H9 (cell line): Measurements from ENCODE around the gene CHID1. TPM values are rescaled to one million over a fixed set of nuclear protein-coding genes. Genes with fewer than 3 reads are reported as not detected.

Source experiments
- DNase-seq: peaks from one replicate; pipeline ENCODE4 v3.0.0-alpha.2; 2017
- H2AFZ ChIP-seq: one replicate; pipeline ENCODE4 v1.6.1; 2013; ENCODE audit warnings: mild to moderate bottlenecking, low read length, control low read depth, moderate library complexity
- H2AK5ac ChIP-seq: 2 replicates; pipeline ENCODE4 v1.6.1; 2013; ENCODE audit warnings: low read length, control low read depth, mixed read lengths; ENCODE audit not compliant: insufficient read length
- H2BK120ac ChIP-seq: one replicate; pipeline ENCODE4 v1.6.1; 2013; ENCODE audit warnings: low read depth, mild to moderate bottlenecking, low read length, control low read depth, inconsistent platforms; ENCODE audit not compliant: poor library complexity, severe bottlenecking
- H2BK12ac ChIP-seq: 2 replicates; pipeline ENCODE4 v1.6.1; 2013; ENCODE audit warnings: low read length, control low read depth, mixed read lengths, low read depth; ENCODE audit not compliant: insufficient read length
- H2BK15ac ChIP-seq: 2 replicates; pipeline ENCODE4 v1.6.1; 2013; ENCODE audit warnings: low read depth, low read length, control low read depth
- H2BK20ac ChIP-seq: one replicate; pipeline ENCODE4 v1.6.1; 2013; ENCODE audit warnings: low read depth, mild to moderate bottlenecking, low read length, control low read depth, inconsistent platforms; ENCODE audit not compliant: poor library complexity, severe bottlenecking
- H2BK5ac ChIP-seq: 2 replicates; pipeline ENCODE4 v1.6.1; 2013; ENCODE audit warnings: low read length, control low read depth, mixed read lengths; ENCODE audit not compliant: insufficient read length
- H3K14ac ChIP-seq: 2 replicates; pipeline ENCODE4 v1.6.1; 2013; ENCODE audit warnings: low read length, control low read depth; ENCODE audit not compliant: insufficient read depth
- H3K18ac ChIP-seq: 2 replicates; pipeline ENCODE4 v1.6.1; 2013; ENCODE audit warnings: low read depth, mild to moderate bottlenecking, mixed read lengths, low read length, control low read depth; ENCODE audit not compliant: insufficient read length
- H3K23ac ChIP-seq: 2 replicates; pipeline ENCODE4 v1.6.1; 2013; ENCODE audit warnings: low read length, control low read depth, mixed read lengths, low read depth; ENCODE audit not compliant: insufficient read length
- H3K23me2 ChIP-seq: 2 replicates; pipeline ENCODE4 v1.6.1; 2013; ENCODE audit warnings: low read depth, mild to moderate bottlenecking, mixed read lengths, low read length, control low read depth; ENCODE audit not compliant: insufficient read length, poor library complexity, severe bottlenecking
- H3K27ac ChIP-seq: 2 replicates; pipeline ENCODE4 v1.5.1; 2013; ENCODE audit warnings: low read length, control low read depth, mixed read lengths, low read depth; ENCODE audit not compliant: insufficient read length
- H3K27me3 ChIP-seq: 2 replicates; pipeline ENCODE4 v1.6.1; 2013; ENCODE audit warnings: low read length, control low read depth, inconsistent platforms; ENCODE audit not compliant: insufficient read depth
- H3K4ac ChIP-seq: 2 replicates; pipeline ENCODE4 v1.6.1; 2013; ENCODE audit warnings: low read depth, mild to moderate bottlenecking, control low read depth, inconsistent platforms, low read length, moderate library complexity
- H3K4me1 ChIP-seq: 2 replicates; pipeline ENCODE4 v1.6.1; 2013; ENCODE audit warnings: low read length, control low read depth, inconsistent platforms; ENCODE audit not compliant: insufficient read depth
- H3K4me2 ChIP-seq: 2 replicates; pipeline ENCODE4 v1.6.1; 2013; ENCODE audit warnings: low read length, control low read depth, mixed read lengths; ENCODE audit not compliant: insufficient read length, insufficient read depth
- H3K56ac ChIP-seq: 2 replicates; pipeline ENCODE4 v1.6.1; 2013; ENCODE audit warnings: low read depth, mild to moderate bottlenecking, mixed read lengths, low read length, control low read depth; ENCODE audit not compliant: insufficient read length
- H3K79me1 ChIP-seq: 2 replicates; pipeline ENCODE4 v1.6.1; 2013; ENCODE audit warnings: low read depth, mild to moderate bottlenecking, moderate library complexity, low read length, control low read depth, inconsistent platforms; ENCODE audit not compliant: insufficient read depth, poor library complexity, severe bottlenecking
- H3K79me2 ChIP-seq: 2 replicates; pipeline ENCODE4 v1.6.1; 2013; ENCODE audit warnings: low read length, control low read depth, inconsistent platforms; ENCODE audit not compliant: insufficient read depth
- H3K9ac ChIP-seq: 2 replicates; pipeline ENCODE4 v1.6.1; 2013; ENCODE audit warnings: low read length, control low read depth, mixed read lengths; ENCODE audit not compliant: insufficient read length; ENCODE audit errors: extremely low read depth
- H3K9me3 ChIP-seq: one replicate; pipeline ENCODE4 v1.6.1; 2013; ENCODE audit warnings: low read depth, low read length, inconsistent platforms; ENCODE audit not compliant: control insufficient read depth
- H3T11ph ChIP-seq: one replicate; pipeline ENCODE4 v1.6.1; 2013; ENCODE audit warnings: mild to moderate bottlenecking, low read length, control low read depth, inconsistent platforms
- H4K20me1 ChIP-seq: one replicate; pipeline ENCODE4 v1.6.1; 2013; ENCODE audit not compliant: control insufficient read depth, insufficient read length, insufficient read depth
- H4K5ac ChIP-seq: 2 replicates; pipeline ENCODE4 v1.6.1; 2013; ENCODE audit warnings: low read depth, mild to moderate bottlenecking, mixed read lengths, low read length, control low read depth; ENCODE audit not compliant: insufficient read length
- H4K8ac ChIP-seq: replicated peaks from 2 replicates; pipeline ENCODE4 v1.6.1; 2013; ENCODE audit warnings: low read length, control low read depth, mixed read lengths, low read depth; ENCODE audit not compliant: insufficient read length
- H4K91ac ChIP-seq: 2 replicates; pipeline ENCODE4 v1.6.1; 2013; ENCODE audit warnings: low read depth, mild to moderate bottlenecking, moderate library complexity, mixed read lengths, low read length, control low read depth; ENCODE audit not compliant: insufficient read length
- H3K27ac Mint-ChIP-seq, 3 experiments: 2 replicates in 2 of 3; 3 replicates in 1 of 3; pipeline ENCODE4 v1.8.0; 2020 to 2021; ENCODE audit warnings: mixed read lengths in 3 of 3, mild to moderate bottlenecking in 1 of 3, moderate library complexity in 1 of 3
- H3K27me3 Mint-ChIP-seq: 2 replicates; pipeline ENCODE4 v1.8.0; 2021; ENCODE audit warnings: low read depth, mild to moderate bottlenecking, moderate library complexity, mixed read lengths
- H3K36me3 Mint-ChIP-seq, 3 experiments: 2 replicates in 2 of 3; 3 replicates in 1 of 3; pipeline ENCODE4 v1.8.0; 2020 to 2021; ENCODE audit warnings: low read depth in 3 of 3, mixed read lengths in 3 of 3; ENCODE audit not compliant: insufficient read depth in 1 of 3
- H3K4me1 Mint-ChIP-seq, 2 experiments: 2 replicates each; pipeline ENCODE4 v1.8.0; 2020; ENCODE audit warnings: mixed read lengths in 2 of 2
- H3K4me3 Mint-ChIP-seq, 2 experiments: 2 replicates in 1 of 2; 3 replicates in 1 of 2; pipeline ENCODE4 v1.8.0; 2020 to 2021; ENCODE audit warnings: mild to moderate bottlenecking in 2 of 2, mixed read lengths in 2 of 2, moderate library complexity in 1 of 2
- H3K9me3 Mint-ChIP-seq, 2 experiments: 2 replicates in 1 of 2; 3 replicates in 1 of 2; pipeline ENCODE4 v1.8.0; 2020; ENCODE audit warnings: mild to moderate bottlenecking in 2 of 2, mixed read lengths in 2 of 2, moderate library complexity in 1 of 2
- WGBS: extraction: QIAGEN DNeasy Blood & Tissue Kit; methylation state at CpG from one replicate; pipeline ENCODE4 v1.1.7; 2013; ENCODE audit warnings: missing lambda C conversion rate, low lambda C conversion rate, mixed read lengths; ENCODE audit not compliant: insufficient read length; ENCODE audit errors: extremely low coverage; 5-methylcytosine and 5-hydroxymethylcytosine counted together
- total RNA-seq: library from RNA; stranded (reverse); gene quantifications from 2 replicates; pipeline ENCODE4 v1.2.1, GENCODE V29; 2021
- TF ChIP-seq, protein P1 (sequence below): fragments of 200-600 bp; sonication (generic); conservative IDR thresholded peaks from 3 replicates; pipeline ENCODE4 v1.8.0; 2021; ENCODE audit warnings: antibody characterized with exemption, mild to moderate bottlenecking

CHID1 gene
- total RNA-seq, 1 experiment from 2014 or later, result 89.4 TPM

DNA sequence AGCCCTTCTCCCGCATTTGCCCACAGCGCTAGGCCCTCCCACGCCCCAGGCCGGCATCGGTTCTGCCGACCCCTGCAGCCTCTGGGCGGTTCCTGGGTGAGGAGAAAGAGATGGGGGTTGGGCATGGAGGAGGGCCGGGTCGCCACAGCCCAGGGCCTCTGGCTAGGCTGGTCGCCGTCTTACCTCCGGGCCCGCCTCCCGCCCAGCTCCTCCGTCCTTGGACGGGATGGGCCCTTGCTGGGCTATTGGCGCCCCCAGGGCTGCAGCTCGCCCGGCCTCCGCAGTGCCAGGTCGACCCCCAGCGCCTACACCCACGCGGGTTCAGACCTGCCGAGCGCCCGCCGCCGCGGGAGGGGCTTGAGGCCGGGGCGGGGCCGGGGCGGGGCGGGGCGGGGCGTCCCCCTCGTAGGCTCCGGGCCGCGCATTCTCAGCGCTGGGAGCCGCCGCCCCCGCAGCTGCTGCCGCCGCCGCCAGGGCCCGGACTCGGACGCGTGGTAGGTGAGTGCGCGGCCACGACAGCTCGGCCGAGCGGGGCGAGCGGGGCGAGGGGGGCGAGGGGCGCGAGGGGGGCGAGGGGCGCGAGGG is 78.0 kb downstream of the CHID1 start, which contains the start of gene CD151:
Gene CD151 (plus strand): TSS at position 424 of the 585 bp plus-strand sequence. CDS start 3,118 bp downstream, outside the sequence.
- H3K4me3 Mint-ChIP-seq, result peak within 1 kb of the TSS; percentile 65 to 79
- no peaks in the 10 kb centered on the region for H3K79me1 ChIP-seq
- H2BK5ac ChIP-seq, result no peak within 1 kb of the TSS
- H3K4ac ChIP-seq, result no peak within 1 kb of the TSS
- H4K91ac ChIP-seq, result no peak within 1 kb of the TSS
- TF ChIP-seq, protein P1, sequence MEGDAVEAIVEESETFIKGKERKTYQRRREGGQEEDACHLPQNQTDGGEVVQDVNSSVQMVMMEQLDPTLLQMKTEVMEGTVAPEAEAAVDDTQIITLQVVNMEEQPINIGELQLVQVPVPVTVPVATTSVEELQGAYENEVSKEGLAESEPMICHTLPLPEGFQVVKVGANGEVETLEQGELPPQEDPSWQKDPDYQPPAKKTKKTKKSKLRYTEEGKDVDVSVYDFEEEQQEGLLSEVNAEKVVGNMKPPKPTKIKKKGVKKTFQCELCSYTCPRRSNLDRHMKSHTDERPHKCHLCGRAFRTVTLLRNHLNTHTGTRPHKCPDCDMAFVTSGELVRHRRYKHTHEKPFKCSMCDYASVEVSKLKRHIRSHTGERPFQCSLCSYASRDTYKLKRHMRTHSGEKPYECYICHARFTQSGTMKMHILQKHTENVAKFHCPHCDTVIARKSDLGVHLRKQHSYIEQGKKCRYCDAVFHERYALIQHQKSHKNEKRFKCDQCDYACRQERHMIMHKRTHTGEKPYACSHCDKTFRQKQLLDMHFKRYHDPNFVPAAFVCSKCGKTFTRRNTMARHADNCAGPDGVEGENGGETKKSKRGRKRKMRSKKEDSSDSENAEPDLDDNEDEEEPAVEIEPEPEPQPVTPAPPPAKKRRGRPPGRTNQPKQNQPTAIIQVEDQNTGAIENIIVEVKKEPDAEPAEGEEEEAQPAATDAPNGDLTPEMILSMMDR, result no peak; the same call in 2 of the 3 replicates
- no peak within 1 kb of the TSS for H3K27ac ChIP-seq
- H3K4me1 Mint-ChIP-seq, result peaks cover 34 to 45% of the 10 kb centered on the region in 2 experiments
- DNase-seq, result peak; percentile 79
- H3K14ac ChIP-seq, result 0 out of 2 replicates have a peak within 1 kb of the TSS, but pooled peaks have one; percentile 24
- no peak within 1 kb of the TSS for H2AFZ ChIP-seq
- no peak within 1 kb of the TSS for H4K8ac ChIP-seq
- WGBS, result no CpG with 5 or more reads among the region's 67 CpGs
- H3K9me3 Mint-ChIP-seq, result no peaks in the 10 kb centered on the region
- H2AK5ac ChIP-seq, result no peak within 1 kb of the TSS
- H4K20me1 ChIP-seq, result no peaks in the 10 kb centered on the region
- H4K5ac ChIP-seq, result no peak within 1 kb of the TSS
- no peaks in the 10 kb centered on the region for H3K9me3 ChIP-seq
- no peaks in the 10 kb centered on the region for H3K79me2 ChIP-seq
- no peak within 1 kb of the TSS for H2BK20ac ChIP-seq
- H3K4me1 ChIP-seq, result no peaks in the 10 kb centered on the region; the same call in 1 of the 2 replicates
- H3K56ac ChIP-seq, result no peak within 1 kb of the TSS
- no peak within 1 kb of the TSS for H2BK15ac ChIP-seq
- no peak within 1 kb of the TSS for H3K18ac ChIP-seq
- H3K36me3 Mint-ChIP-seq, result peaks cover 6 to 18% (median 12%) of the 10 kb centered on the region in 3 experiments; a peak in 5 of 7 replicates
- H3K27me3 ChIP-seq, result peaks cover 9% of the 10 kb centered on the region; the same call in 1 of the 2 replicates
- H2BK120ac ChIP-seq, result no peak within 1 kb of the TSS
- H3K9ac ChIP-seq, result no peak within 1 kb of the TSS
- H3K27ac Mint-ChIP-seq, result no peak within 1 kb of the TSS
- peak within 1 kb of the TSS; percentile 57 for H3K4me2 ChIP-seq
- H3K23me2 ChIP-seq, result peaks cover 27% of the 10 kb centered on the region
- H3K23ac ChIP-seq, result no peak within 1 kb of the TSS
- no peak within 1 kb of the TSS for H3T11ph ChIP-seq
- H3K27me3 Mint-ChIP-seq, result peaks cover 33% of the 10 kb centered on the region
- no peak within 1 kb of the TSS for H2BK12ac ChIP-seq
